Mesodermal cell (in vitro differentiated cells): ENCODE results near the gene IL2RG.
A peak's percentile ranks its signal among the peaks of the same experiment; 100 is the strongest.

Experiments
- H3K27ac ChIP-seq: 2 replicates; pipeline ENCODE4 v1.7.0; 2013; ENCODE audit warnings: mild to moderate bottlenecking, low read depth, low read length, moderate library complexity; ENCODE audit not compliant: severe bottlenecking
- H3K36me3 ChIP-seq: 2 replicates; pipeline ENCODE4 v1.7.1; 2013; ENCODE audit warnings: mild to moderate bottlenecking, low read length, moderate library complexity; ENCODE audit not compliant: control insufficient read depth, insufficient read depth
- H3K4me1 ChIP-seq: one replicate; pipeline ENCODE4 v1.7.1; 2013; ENCODE audit warnings: mild to moderate bottlenecking, low read length; ENCODE audit not compliant: insufficient read depth, control insufficient read depth, poor library complexity, severe bottlenecking
- H3K4me3 ChIP-seq: 2 replicates; pipeline ENCODE4 v1.7.0; 2013; ENCODE audit warnings: low read length, control low read depth, mild to moderate bottlenecking; ENCODE audit not compliant: insufficient read depth, poor library complexity, severe bottlenecking; ENCODE audit errors: extremely low read depth
- H3K9me3 ChIP-seq: 2 replicates; pipeline ENCODE4 v1.7.1; 2013; ENCODE audit warnings: mild to moderate bottlenecking, low read length, moderate library complexity; ENCODE audit not compliant: control insufficient read depth
- WGBS, 2 experiments: methylation state at CpG; one replicate each; pipeline ENCODE4 v1.1.5; 2013; ENCODE audit warnings: missing lambda C conversion rate in 2 of 2; ENCODE audit not compliant: insufficient coverage in 2 of 2; 5-methylcytosine and 5-hydroxymethylcytosine counted together

Gene IL2RG

DNA sequence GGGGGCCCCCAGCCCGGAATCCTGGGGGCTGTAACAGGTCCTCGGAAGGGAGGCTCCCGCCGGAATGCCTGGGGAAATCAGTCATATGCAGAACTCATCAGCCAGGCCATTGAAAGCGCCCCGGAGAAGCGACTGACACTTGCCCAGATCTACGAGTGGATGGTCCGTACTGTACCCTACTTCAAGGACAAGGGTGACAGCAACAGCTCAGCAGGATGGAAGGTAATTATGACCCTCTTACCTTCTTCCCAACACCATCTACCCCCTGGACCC lies 14.7 kb downstream of the IL2RG start:
- Histone ChIP-seq H3K27ac (no peak overlapping the region), H3K36me3 (no peaks in the 10 kb centered on the region), H3K4me1 (peaks cover 14% of the 10 kb centered on the region), H3K4me3 (peak overlapping the region; percentile 49), H3K9me3 (no peaks in the 10 kb centered on the region)
- WGBS, 2 experiments, result 0% methylated on average over 1 to 6 of the region's 9 CpGs

GRCh38 chrX:71095981-71096759 lies 15.2 kb downstream of the IL2RG start:
- Histone ChIP-seq H3K4me3 (peak overlapping the region; percentile 49), H3K4me1 (peaks cover 9% of the 10 kb centered on the region), H3K36me3 (no peaks in the 10 kb centered on the region), H3K27ac (no peak overlapping the region), H3K9me3 (no peaks in the 10 kb centered on the region)
- WGBS, 2 experiments, result 1% methylated on average over 11 to 20 of the region's 46 CpGs

GRCh38 chrX:71095555-71095980 lies 15.8 kb downstream of the IL2RG start, which contains the start of gene FOXO4:
Gene FOXO4 (plus strand): TSS chrX:71095851. CDS start chrX:71096529, 678 bp downstream.
- 0% methylated on average over 7 to 8 of the region's 29 CpGs for WGBS, 2 experiments
- Histone ChIP-seq H3K4me3 (peak within 1 kb of the TSS; percentile 49), H3K9me3 (no peaks in the 10 kb centered on the region), H3K4me1 (peaks cover 8% of the 10 kb centered on the region), H3K36me3 (no peaks in the 10 kb centered on the region), H3K27ac (no peak within 1 kb of the TSS)

DNA sequence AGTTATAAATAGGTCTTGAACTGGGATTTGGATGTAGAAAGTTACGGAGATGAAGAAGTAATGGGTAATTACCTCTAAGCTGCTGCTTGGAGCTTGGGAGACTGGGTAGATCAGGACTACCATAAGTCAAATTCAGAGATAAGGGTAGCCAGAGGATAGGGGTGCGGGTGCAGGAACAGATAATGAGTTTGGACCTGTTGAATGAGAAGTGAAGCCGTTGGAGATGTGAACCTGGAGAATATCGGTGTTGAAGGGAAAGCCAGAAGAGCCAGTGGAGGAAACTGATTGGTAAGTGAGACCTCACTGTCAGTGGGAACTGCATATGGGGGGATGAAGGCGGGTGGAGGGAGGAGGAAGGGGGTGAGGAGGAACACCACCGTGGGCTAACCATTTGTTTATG lies 16.3 kb downstream of the IL2RG start:
- H3K36me3 ChIP-seq, result no peaks in the 10 kb centered on the region
- WGBS, 2 experiments, result 25 to 31% methylated on average over 3 of the region's 6 CpGs
- H3K9me3 ChIP-seq, result no peaks in the 10 kb centered on the region
- H3K4me1 ChIP-seq, result peaks cover 3% of the 10 kb centered on the region
- peak overlapping the region; percentile 49 for H3K4me3 ChIP-seq
- no peak overlapping the region for H3K27ac ChIP-seq

DNA sequence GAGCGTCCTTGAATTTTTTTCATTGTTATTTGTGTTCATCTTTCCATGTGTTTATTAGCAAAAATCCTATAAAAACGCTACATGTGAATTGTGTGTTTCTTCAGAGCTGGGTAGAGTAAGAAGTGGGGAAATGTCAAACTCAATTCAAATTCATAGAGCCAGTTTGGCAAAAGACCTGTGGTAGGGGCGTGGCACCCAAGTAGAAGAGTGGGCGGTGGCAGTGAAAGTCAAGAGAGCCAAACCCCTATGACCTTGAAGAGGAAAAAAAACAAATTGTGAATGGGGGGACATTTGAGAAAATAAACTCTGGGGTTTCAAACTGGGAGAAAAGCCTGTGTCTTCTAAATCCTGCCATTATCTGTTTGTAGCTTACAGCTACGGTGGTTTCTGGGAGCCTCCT lies 20.1 kb downstream of the IL2RG start:
- Histone ChIP-seq H3K4me1 (no peaks in the 10 kb centered on the region), H3K36me3 (no peaks in the 10 kb centered on the region), H3K27ac (no peak overlapping the region), H3K9me3 (no peaks in the 10 kb centered on the region), H3K4me3 (no peak overlapping the region)
- WGBS, 2 experiments, result 93 to 100% methylated on average over 3 of the region's 5 CpGs

GRCh38 chrX:71085900-71086299 lies 25.5 kb downstream of the IL2RG start:
- WGBS, 2 experiments, result 93% methylated on average over 2 of the region's 4 CpGs; no CpG with 5 or more reads in 1 of the 2 experiments
- no peak overlapping the region for H3K4me3 ChIP-seq
- H3K9me3 ChIP-seq, result no peaks in the 10 kb centered on the region
- H3K27ac ChIP-seq, result no peak overlapping the region
- H3K4me1 ChIP-seq, result no peaks in the 10 kb centered on the region
- no peaks in the 10 kb centered on the region for H3K36me3 ChIP-seq

DNA sequence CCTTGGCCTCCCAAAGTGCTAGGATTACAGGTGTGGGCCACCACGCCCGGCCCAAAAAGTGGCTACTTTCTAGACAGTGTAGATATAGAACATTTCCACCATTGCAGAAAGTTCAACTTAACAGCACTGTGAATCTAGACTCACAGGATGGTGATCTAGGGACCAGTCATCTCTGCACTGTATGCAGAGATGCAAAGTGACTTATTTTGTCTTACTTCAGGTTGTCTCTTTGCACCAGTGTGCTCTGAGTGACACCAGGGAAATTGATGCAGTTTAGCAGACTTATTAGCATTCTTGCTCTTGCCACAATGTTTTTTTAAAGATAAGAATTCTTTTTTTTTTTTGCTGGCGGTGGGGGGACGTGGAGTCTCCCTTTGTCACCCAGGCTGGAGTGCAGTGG lies 28.6 kb downstream of the IL2RG start:
- Histone ChIP-seq H3K4me3 (no peak overlapping the region), H3K27ac (no peak overlapping the region), H3K9me3 (no peaks in the 10 kb centered on the region), H3K36me3 (no peaks in the 10 kb centered on the region), H3K4me1 (no peaks in the 10 kb centered on the region)
- 100% methylated on average over 2 of the region's 4 CpGs; no CpG with 5 or more reads in 1 of the 2 experiments for WGBS, 2 experiments

- 84% methylated on average over 4 of the region's 5 CpGs; no CpG with 5 or more reads in 1 of the 2 experiments for whole genome bisulfite sequencing, 2 experiments
- no peaks in the 10 kb centered on the region for H3K36me3 ChIP-seq
- no peaks in the 10 kb centered on the region for H3K4me1 ChIP-seq
Measured at GRCh38 chrX:71082124-71082647, 29.2 kb downstream of the IL2RG start.

GRCh38 chrX:71081330-71082123 lies 29.9 kb downstream of the IL2RG start:
- no peak overlapping the region for H3K27ac ChIP-seq
- no peaks in the 10 kb centered on the region for H3K4me1 ChIP-seq
- H3K4me3 ChIP-seq, result no peak overlapping the region
- no CpG with 5 or more reads among the region's 3 CpGs for WGBS, 2 experiments
- no peaks in the 10 kb centered on the region for H3K9me3 ChIP-seq
- no peaks in the 10 kb centered on the region for H3K36me3 ChIP-seq

More at GRCh38 chrX:71082124-71082647, 29.2 kb downstream of the IL2RG start:
- H3K27ac ChIP-seq, result no peak overlapping the region
- H3K4me3 ChIP-seq, result no peak overlapping the region
- no peaks in the 10 kb centered on the region for H3K9me3 ChIP-seq

GRCh38 chrX:71070531-71070930 lies 40.8 kb downstream of the IL2RG start:
- H3K4me3 ChIP-seq, result no peak overlapping the region
- no peaks in the 10 kb centered on the region for H3K9me3 ChIP-seq
- 93% methylated on average over 3 to 4 of the region's 5 CpGs for WGBS, 2 experiments
- no peak overlapping the region for H3K27ac ChIP-seq
- H3K4me1 ChIP-seq, result no peaks in the 10 kb centered on the region
- no peaks in the 10 kb centered on the region for H3K36me3 ChIP-seq
